Hippocampal formation (tissue), 2 donors: Measurements from ENCODE around the gene SLC25A53.
A peak's percentile ranks its signal among the peaks of the same experiment; 100 is the strongest.
"Not testable (repeated sequence)": the region's sequence is repeated elsewhere in the genome, so short reads cannot be mapped to it uniquely, and the experiment has no call there.

Experiments used
- DNase-seq, 2 donors: peaks; one replicate each; lab custom pipeline; 2025; lab: John Stamatoyannopoulos, UW

SLC25A53 gene

GRCh38 chrX:104134583-104135261, 22.1 kb downstream of the SLC25A53 start:
- no peak for DNase-seq

DNA sequence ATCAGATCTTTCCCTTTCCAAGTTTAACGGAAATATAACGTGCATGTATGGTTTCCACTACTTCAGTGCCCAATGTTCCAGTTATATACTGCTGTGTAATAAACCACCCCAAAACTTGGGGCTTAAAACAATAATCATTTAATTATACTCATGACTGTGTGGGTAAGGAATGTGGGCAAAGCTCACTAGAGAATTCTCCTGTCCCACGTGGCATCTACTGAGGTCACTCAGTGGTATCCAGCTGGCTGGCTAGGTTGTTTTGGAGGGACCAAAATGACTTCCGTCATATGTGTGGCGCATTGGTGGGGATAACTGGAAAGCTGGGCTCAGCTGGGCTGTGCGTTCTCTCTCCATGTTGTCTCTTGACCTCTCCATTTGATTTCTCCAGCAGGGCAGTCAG, 26.0 kb downstream of the SLC25A53 start:
- no peak for DNase-seq

DNA sequence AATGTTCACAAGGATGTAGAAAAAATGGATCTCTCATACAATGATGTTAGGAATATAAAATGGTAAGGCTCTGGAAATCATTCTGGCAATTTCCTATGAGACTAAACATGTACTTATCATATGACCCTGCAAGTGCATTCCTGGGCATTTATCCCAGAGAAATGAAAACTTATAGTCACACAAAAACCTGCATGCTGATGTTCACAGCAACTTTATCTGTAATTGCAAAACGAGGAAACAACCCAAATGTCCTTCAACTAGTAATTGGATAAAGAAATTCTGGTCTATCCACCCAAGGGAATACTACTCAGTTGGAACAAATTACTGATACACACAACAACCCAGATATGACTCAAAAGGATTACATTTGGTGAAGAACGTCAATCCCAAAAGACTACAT, 30.0 kb downstream of the SLC25A53 start:
- no peak for DNase-seq

DNA sequence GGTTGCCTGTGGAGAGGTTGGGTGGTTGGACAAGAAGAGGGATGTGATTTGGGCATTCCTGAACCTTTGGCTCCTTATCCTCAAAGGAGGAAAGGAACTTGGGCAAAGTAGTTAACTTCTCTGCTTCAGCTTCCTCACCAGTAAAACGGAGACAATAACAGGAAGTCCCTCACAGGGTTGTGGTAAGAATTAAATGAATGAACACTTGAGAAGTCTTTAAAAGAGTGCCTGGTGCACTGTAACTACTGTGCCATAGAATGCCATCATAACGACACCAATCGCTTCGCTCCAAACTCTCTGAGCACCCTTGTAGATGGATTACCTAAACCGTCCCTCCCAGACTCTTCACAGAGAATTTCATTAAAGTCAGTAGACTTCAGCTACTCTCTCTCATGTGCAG, 34.0 kb downstream of the SLC25A53 start:
- no peak for DNase-seq

DNA sequence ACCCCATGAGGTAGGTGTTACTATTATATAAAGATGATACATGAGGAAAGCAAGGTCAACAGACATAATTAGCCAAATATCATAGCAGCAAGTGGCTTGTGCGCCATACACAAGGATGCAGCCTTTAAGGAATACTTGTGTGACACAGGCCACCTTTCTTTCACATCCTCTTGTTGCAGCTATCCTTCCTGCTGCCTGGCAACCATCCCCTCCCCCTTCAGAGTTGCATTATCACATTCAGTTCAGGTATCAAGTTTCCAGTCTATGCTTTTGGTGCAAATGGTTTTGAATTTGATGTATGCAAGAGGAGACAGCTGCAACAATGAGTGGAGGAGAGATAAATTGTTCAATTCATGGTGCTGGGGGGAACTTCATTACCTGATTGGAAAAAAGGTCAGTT, 38.0 kb downstream of the SLC25A53 start:
- DNase-seq = no peak

DNA sequence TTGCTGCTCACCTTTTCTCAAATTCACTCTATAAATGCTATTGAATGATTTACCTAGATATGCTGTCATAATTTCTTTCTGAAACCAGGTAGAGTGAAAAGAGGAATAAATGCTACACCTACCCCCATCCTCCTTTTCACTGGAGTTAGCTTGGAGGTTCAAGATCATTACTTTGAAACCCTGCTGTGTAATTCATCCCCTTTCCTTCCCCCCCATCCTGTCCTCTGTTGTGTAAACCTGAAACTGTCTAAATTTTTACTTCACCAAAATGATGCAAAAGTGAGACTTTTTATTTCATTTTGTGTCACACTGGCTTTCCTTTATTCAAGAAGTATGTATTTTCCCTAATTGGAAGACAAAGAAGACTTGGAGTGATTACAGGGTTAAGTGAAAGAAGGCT, 39.0 kb downstream of the SLC25A53 start:
- DNase-seq = no peak

DNA sequence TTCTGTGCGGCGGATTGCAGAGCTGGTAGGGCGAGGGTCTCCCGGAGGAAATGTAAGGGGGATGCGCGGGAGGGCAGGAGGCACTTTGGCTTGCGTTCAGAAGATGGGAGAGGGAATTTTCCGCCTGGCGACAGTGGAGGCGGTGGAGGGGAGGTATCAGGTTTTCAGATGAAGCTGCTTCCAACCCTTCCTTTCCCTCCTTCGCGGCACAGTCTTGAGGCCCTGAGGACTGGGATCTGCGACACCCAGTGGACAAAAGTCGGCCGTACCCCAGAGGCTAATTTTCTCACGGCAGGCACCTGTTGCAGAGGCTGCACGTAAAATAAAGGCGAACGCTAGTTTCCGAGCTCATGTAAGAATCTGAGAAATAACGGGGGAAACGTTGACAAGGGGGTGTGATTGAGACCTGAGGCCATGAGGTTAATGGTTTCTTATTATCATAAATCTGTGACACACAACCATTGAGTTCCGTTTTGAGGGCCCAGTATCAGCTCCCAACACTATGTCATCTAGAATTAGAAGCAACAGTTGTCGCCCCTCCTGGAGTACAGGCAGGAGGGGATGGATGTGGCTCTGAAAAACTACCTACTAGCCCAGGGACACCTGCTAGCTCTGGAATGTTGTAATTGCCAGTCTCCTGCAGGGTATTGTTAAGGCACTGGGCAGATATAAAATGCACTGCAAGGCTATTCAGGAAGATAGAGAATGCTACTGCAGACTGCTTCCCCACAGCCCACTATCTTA, 43.4 kb downstream of the SLC25A53 start:
- DNase-seq = peak in 1 of 2 donors; percentile 45

DNA sequence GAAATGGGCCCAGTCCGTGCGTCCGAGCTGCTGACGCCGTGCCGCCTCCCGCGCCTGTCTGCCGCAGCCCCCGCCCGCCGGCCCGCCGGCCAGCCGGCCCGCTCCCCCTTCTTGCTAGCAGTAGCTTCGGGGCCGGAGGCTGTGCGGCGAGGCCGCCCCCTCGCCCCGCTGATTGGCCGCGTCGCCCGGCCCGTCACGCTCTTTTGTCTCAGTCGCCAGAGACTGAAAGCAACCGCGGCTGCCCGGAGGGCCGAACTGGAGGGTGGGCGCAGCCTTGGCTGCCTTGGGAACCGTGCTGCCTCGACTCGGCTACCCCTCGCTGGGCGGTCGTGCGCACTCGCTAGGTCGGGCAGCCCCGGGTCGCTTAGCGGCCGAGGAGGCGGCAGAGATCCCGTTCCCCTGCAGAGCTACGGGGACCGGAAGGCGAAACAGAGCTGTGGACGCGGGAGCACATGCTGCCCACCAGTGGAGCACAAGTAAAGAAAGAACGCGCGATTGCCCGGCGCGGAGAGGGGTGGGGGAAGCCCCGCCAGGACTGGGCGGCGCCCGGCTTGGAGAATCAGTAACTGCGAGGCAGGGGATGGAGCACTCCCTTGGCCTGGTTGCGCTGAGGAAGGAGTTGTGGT, 44.4 kb downstream of the SLC25A53 start, which contains the start of gene ZCCHC18:
ZCCHC18 (plus strand) TSS at position 198 of the 626 bp plus-strand sequence. CDS start 1,589 bp downstream, outside the sequence.
- DNase-seq = peak; percentile 15 to 39

DNA sequence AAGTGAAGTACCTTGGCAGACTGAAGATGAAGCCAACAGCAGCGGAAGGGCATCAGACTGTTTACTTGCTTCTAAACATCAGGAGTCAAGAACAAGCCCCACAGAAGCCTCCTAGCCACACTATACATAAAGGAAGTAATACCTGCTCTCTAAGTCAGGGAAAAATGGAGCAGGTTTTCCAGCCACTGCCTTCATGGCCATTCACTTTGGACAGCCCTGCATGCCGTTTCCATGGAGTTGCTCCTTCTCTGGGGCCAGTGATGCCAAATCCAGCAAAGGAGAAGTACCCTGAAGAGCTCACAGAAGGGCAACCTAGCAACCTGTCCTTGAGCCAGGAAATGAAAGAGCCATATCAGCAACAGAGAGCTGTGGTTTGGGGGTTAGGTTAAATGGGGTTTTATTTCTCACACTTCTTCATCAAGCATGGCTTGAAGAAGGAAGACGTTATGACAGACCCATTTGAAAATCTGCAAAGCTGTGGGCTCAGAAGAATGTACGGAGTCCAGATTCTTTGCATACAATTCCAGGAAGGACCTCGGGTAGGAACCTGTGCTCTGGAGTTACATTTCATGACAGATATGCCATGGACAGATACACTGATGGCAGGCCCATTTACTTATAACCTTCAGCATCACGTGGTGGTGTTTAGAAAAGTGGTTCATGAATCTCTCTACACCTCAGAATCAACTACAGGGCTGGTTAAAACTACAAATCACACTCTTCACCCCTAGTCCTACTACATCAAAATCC, 46.1 kb downstream of the SLC25A53 start:
- not testable (repeated sequence) for DNase-seq

- DNase-seq = no peak
These were observed 47.9 kb downstream of the SLC25A53 start for GRCh38 chrX:104108955-104109354.

DNA sequence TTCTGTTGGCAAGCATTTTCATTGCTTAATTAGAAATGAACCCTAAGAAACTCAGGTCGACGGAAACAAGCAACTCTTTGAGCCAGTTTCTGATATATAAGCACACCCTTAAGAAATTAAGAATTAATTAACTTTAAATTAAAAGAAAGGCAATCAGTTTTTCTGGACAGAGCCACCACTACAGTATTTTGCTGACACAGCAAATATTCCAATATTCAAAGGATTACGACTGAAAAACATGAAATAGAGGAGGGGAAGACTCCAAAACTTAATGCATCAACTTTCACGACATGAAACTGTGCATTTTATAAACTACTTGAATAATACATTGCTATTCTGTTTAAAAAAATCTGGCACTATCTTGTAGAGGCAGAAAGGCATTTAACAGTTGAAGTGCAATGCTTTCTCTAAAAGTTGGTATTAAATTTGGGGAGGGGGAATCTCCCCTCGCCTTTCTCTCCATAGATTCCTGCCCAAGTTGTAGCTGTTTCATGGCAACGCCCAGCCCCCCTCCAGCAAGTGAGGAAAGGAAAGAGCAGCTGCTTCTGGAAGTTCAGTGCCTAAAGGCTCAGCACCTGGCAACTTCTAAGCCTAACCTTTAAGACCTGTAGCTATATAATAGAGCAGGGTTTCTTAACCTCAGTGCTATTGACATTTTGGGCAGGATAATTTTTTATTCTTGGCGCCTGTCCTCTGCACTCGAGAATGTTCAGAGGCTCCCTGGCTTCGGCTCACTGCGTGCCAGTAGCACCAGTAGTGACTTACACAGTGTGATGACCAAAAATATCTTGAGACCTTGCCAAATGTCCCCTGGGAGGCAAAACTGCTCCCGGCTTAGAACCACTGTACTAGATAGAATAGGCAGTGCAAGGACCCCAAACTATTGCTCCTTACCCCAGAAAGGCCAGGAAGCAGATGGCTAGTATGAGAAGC, 51.2 kb downstream of the SLC25A53 start:
- no peak for DNase-seq

- no peak for DNase-seq
These were observed 52.1 kb downstream of the SLC25A53 start for GRCh38 chrX:104104676-104105075.

DNA sequence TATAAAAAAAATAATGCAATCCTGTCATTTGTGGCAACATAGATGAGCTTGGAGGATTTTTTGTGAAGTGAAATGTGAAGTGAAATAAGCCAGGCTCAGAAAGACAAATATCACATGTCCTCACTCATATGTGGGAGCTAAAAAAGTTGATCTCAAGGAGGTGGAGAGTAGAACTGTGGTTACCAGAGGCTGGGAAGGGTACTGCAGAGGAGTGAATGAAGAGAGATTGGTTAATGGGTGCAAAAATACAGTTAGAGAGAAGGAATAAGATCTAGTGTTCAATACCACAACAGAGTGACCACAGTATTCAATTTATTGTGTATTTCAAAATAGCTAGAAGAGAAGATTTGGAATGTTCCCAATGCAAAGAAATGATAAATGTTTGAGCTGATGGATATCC, 57.9 kb downstream of the SLC25A53 start:
- DNase-seq = no peak

DNA sequence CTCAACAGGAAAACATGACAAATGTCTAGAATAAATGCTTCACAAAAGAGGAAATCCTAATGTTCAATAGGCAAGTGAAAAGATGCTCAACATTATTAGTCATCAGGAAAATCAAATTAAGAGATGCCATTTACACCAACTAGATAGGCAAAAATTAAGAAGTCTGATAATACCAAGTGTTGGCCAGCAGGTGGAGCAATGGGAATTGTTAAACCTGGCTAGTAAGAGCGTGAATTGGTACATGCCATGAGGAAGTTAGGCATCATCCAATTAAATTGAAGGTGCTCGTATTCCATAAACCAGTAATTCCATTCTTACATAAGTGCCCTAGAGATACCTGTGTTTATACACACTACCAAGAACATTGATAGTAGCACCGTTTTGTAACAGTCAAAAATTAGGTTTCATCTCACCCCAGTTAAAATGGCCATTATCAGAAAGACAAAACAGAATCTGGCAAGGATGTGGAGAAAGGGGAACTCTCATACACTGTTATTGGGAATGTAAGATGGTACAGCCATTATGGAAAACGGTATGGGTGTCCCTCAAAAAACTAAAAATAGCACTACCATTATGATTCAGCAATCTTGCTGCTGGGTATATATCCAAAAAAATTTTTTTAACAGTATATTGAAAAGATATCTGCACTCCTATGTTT, 58.5 kb downstream of the SLC25A53 start:
- peak; percentile 9 to 69 for DNase-seq

GRCh38 chrX:104085919-104086318, 70.9 kb downstream of the SLC25A53 start:
- no peak for DNase-seq

DNA sequence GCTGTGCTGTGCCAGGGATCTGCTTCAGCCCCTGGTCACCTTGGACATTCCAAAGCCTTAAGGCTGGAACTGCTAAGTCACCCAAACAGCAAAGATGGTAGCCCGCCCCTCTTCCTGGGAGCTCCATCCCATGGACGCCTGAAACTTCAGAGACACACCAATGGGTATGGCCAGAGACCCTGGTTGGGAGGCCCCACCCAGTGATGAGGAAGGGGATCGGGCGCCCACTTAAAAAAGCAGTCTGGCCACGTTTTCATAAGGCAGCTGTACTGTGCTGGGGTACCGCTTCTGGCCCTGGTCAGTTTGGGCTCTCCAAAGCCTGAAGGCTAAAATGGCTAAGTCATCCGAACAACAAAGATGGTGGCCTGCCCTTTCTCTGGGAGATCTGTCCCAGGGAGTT, 71.3 kb downstream of the SLC25A53 start:
- no peak for DNase-seq

- DNase-seq = no peak
These were observed 72.1 kb downstream of the SLC25A53 start for GRCh38 chrX:104084534-104085277.

GRCh38 chrX:104084063-104084462, 72.7 kb downstream of the SLC25A53 start:
- DNase-seq = no peak

GRCh38 chrX:104077854-104078253, 79.0 kb downstream of the SLC25A53 start:
- not testable (repeated sequence) for DNase-seq
